COLO829 (cell line): ENCODE results near the gene C8G.

Experiments used
- DNase-seq: peaks from one replicate; pipeline ENCODE4 v3.0.0; 2012; ENCODE audit warnings: low spot score

The C8G gene

DNA sequence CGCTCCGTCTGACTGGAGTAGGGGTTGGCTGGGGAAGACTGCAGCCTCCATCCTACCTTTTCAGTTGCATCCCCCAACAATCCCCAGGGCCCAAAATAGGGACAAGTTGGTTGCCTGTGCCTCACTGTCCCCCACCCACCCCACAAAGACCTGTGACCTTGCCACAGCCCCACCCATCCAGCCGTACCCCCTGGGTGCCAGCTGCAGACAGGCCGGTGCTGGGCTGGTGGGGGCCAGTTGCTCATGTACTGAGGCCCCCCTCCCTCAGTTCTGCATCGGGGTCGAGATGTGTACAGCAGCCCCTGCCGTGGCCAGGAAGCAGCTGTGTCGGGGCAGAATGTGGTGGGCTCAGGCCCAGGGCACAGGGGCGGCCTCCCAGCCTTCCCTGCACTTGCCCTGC lies 38.1 kb downstream of the C8G start:
- DNase-seq: no peak

DNA sequence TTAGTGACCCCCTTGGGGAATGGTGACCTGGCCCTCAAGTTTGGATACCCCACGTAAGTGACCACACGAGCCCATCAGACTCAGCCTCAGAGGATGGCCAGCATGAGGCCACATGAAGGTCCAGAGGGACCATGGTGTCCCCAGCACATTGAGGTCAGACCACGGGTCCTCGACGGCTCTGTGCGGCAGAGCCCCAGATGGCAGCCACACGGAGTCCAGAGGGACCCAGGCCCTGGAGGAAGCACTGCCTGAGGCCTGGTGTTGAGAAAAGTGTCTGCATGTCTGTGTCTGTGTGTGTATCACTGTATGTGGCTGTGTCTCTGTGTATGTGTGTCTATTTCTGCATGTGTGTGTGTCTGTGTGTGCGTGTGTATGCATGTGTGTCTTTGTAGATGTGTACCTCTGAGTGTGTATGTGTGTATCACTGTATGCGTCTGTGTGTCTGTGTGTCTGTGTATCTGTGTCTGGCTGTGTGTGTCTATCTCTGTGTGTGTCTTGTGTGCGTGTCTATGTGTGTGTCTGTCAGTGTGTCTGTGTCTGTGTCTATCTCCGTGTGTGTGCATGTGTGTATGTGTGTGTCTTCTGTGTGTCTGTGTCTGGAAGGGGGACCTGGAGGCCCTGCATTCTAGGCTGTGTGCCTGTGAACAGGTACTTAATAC lies 38.7 kb downstream of the C8G start:
- DNase-seq: no peak

DNA sequence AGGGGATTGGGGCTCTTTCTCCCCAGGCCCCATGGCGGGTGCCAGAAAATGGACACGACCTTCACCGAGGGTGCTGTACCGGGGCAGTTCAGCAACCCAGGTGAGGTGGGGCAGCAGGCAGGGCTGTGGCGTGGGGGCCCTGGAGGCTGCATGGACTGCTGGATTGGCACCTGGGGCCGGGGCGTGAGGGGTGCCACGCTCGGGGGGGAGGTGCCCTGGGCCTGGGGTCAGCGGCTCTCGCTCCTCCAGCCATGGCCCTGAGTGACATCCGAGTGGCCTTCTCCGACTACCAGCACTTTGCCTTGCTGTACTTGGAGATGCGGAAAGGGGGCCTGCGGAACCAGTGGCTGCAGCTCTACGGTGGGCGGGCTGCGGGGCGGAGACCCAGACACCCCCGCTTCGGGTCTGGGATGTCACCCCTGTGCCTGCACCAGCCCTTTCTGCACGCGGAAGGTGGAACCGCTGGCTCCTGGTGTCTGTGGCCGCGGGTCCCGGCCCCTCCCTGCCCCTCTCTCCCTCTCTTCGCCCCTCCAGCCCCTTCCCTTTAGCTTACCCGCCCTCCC lies 39.5 kb downstream of the C8G start:
- no peak for DNase-seq

DNA sequence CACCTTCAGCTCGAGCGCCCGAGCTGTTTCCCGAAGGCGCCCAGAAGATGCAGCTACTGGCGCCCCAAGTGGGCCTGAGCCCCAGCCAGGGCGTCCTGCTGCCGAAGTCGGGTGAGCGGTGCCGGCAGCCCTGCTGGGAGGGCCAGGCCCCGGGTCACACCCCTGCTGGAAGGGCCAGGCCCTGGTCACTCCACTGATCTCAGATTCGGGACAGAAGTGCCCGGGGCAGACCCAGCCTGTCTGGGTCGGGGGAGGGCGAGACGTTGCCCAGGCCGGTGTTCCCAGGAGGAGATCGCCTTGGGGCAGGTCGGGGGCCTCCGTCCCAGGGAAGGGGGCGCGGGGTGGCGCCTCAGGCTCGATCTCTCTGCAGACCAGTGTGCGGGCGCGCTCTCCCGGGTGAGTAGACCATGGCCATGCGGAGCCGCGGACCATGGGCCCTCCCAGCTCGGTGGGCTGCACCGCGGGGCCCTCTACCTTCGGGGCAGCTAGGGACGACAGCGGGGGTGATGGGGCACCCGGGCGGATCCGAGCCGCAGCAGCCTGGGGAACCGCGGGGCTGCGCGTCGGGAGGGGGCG lies 40.1 kb downstream of the C8G start:
- DNase-seq: no peak

DNA sequence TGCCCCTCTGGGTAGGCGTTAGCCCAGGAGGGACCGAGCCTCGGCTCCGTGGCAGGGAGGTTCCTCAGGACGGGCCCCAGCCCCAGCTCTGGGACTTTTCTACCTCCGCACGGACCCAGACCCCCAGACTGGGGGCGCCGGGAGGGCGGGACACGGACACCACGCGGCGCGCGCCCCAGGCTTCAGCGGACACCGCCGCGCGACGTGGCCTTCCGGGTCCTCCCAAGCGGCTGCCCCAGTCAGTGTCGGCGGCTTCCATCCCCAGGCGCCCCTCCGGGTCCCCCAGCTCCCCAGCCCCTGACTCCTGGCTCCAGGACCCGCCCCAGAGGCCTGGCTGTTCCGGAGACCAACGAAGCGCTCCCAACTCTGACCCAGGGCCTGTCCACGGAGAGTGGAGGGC lies 40.8 kb downstream of the C8G start:
- no peak for DNase-seq

DNA sequence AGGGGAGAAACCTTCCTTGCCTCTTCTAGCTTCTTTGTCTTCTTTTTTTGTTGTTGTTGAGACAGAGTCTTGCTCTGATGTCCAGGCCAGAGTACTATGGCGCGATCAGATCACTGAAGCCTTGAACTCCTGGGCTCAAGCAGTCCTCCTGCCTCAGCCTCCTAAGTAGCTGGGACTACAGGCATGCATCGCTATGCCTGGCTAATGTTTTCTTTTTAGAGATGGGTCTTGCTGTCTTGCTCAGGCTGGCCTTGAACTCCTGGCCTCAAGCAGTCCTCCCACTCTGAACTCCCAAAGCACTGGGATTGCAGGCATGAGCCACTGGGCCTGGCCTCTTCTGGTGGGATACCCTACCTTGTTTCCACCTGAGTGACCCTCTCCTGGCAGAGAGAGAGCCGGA lies 43.8 kb downstream of the C8G start:
- DNase-seq: no peak

DNA sequence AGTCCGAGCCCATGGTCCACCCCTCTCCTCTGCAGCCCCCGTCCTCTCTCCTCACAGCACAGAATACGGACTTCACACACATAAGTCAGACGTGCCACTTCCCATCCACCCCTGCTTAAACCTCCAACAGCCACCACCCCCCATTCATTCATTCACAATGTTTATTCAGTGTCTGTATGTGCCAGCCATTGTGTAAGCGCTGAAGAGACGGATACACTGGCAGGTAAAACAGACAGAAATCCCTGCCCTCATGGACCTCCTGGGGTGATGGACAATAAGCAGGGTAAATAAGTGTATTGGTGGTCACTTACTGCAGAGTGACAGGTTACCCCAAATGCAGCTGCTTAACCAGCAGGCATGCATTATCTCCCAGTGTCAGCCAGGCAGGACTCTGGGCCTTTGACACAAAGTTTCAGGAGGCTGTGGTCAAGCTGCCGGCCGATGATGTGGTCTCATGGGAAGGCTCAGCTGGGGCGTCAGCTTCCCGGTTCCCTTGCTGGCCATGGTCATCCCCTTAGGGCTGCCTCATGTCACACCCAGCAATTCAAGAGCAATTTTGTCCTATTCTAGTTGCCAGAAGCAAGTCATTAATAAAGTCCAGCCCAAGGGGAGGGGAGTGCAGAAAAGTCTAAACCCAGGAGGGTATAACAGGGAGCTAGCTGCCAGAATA lies 45.3 kb downstream of the C8G start:
- no peak for DNase-seq

DNA sequence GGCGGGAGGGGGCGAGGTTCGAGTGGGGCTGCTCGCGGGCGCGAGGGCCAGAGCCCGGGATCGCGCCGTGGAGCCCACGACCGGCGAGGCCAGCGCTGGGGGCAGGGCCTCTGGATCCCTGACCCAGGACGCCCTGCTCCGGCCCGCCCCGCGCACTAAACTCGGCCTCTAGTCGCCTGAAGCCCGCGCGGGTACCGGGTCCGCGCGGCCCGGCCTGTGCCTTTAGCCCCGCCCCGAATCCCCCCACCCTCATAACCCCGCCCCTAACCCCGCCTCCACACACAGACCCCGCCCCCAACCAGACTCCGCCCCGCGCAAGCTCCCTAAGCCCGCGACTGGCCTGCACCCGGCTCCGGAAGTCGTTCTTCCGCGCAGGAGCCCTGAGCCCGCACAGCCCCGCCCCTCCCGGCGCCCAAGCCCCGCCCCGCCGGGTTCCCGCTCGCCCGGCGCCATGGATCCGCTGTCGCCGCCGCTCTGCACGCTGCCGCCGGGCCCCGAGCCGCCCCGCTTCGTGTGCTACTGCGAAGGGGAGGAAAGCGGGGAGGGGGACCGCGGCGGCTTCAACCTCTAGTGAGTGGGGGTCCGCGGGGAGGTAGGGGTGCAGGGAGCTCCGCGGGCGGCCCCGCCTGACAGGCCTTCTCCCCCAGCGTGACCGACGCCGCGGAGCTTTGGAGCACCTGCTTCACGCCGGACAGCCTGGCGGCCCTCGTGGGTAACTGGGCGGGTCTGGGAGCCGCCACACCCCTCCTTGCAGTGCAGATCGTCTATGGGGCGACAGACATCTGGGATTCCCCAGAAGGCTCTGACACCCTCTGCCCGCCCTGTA lies 47.2 kb downstream of the C8G start, which contains the start of gene PAXX:
PAXX (plus strand) TSS at position 430 of the 826 bp plus-strand sequence; CDS start at position 452, 22 bp downstream.
- peak; percentile 97 for DNase-seq

DNA sequence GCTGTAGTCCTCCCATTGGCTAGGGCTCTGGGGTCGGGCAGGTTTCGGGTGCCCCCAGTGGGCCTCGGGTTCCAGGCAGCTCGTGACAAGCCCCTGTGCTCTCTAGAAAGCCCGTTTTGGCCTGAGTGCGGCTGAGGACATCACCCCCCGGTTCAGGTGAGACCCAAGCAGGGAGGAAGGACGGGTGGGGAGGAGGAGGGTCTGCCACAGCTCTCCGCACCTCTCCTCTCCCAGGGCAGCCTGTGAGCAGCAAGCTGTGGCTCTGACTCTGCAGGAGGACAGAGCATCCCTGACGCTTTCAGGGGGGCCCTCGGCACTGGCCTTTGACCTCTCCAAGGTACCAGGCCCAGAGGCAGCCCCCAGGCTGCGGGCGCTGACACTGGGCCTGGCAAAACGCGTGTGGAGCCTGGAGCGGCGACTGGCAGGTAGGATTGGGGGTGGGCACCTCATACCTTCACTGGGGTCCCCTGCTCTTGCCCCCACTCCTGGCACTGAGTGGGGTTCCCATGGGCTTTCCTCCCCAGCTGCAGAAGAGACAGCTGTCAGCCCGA lies 47.9 kb downstream of the C8G start:
- DNase-seq: no peak

DNA sequence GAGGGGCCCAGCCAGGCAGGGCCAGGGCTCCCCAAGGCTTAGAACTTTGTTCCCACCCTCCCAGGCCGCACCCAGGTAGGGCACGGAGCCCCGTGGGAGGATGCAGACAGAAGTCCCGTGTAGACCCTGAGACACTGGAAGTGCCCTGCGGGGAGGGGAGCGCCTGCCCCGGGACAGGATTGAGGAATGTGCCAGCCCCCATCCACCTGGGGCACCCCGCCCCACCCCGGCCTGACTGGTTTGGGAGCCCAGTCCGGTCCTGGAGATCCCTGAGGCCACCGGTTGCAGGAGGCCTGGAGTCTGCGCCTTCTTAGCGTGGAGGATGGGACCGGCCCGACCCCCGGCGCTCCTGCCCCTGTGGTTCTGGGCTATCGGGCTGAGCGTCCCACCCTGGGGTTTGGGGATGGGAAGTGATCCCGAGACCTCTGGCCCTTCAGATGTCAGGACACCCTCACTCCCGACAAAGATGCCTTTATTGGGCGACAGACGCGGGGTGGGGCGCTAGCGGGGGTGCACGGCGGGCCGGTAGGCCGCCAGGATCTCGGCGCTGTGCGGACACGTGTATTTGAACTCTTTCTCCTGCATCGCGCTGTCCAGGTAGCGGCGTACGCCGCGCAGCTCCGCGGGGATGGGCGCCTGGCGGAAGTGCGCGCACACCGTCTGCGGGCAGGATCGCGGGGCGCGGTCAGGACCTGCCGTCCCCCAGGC lies 49.3 kb downstream of the C8G start:
- DNase-seq: no peak

DNA sequence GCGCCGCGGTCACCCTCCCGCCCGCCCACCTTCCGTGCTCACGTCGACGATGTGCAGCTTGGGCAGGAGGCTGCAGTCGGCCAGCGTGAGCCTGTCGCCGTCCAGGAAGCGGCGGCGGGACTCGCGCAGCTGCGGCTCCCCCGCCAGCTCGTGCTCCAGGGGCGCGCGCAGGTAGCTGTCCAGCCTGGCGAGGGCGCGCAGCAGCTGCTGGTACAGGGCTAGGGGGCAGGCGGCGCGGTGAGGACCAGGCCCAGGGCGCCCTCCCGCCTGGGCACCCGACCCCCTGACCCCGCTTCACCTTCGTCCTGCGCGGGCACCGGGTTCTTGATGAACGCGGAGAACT lies 49.8 kb downstream of the C8G start:
- DNase-seq: no peak

DNA sequence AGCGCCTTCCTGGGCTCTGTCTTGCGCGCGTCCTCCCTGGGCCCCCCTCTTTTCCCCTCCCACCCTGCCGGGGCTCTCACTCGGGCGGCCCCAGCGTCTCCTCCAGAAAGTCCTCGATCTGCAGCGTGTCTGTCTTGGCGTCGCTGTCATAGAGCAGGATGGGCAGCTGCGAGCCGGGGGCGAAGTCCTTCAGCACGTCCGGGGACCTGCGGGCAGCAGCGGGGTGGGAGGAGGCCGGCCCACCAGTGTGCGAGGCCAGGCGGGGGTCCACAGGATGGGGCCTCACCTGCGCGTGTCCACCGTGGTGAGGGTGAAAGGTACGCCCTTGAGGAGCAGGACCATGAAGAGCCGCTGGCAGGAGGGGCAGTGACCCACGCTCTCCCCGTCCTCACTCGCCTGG lies 50.3 kb downstream of the C8G start:
- no peak for DNase-seq

DNA sequence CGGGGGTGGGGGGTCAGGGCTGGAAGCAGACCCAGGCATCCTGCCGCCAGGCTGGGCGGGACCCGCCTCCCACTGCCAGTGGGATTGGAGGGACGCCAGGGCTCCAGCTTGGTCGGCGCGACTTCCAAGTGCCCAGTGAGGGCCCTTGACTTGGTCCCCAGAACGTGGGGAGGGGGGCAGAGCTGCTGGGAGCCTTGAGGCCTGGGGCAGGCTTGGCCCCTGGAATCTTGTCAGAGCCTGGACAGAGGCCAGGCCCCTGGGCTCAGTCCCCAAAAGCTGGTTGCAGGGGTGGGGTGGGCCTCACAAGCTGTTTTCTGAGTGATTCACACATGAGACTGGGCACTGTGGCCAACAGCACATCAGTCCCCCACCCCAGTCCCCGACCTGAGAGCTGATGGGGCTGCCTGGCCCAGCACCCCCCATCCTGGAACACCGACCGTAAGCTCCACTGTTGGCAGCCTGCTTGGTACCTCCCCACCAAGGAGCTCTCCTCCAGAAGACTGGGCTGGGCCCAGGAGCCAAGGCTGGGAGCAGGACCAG lies 50.8 kb downstream of the C8G start:
- DNase-seq: no peak
